K562 (cell line): ENCODE data around the gene KCTD7. TPM values are rescaled to one million over a fixed set of nuclear protein-coding genes. Genes with fewer than 3 reads are reported as not detected.
"Not testable (repeated sequence)": the region's sequence is repeated elsewhere in the genome, so short reads cannot be mapped to it uniquely, and the experiment has no call there.

ENCODE experiments used
- ATAC-seq: fragments of 200-7000 bp; cut with Tn5 transposase; 3 replicates; pipeline ENCODE4 v1.9.1; 2020; ENCODE audit warnings: moderate library complexity
- BruUV-seq: library from RNA; stranded (reverse); fragments of 400-500 nt; replicated peaks from 2 replicates; lab custom pipeline; 2021; lab: Mats Ljungman, UMichigan
- CTCF ChIA-PET: fragments of 300-600 bp; formaldehyde crosslinking; extraction: SDS; loops from one replicate; lab custom pipeline; 2021; ENCODE audit warnings: low intra/inter-chr PET ratio; lab: Yijun Ruan, JAX
- POLR2A ChIA-PET: fragments of 300-600, 350-650 bp; sonication (Branson Sonifier 250); formaldehyde crosslinking; extraction: SDS; loops from one replicate; lab custom pipeline; 2021; ENCODE audit warnings: antibody characterized with exemption, inconsistent platforms; lab: Yijun Ruan, JAX
- DNase-seq, 4 experiments: peaks; one replicate each; pipeline versions ENCODE4 v3.0.0 to v3.0.0-alpha.2; 2011 to 2018; ENCODE audit warnings: low spot score in 3 of 4, mixed read lengths in 3 of 4; ENCODE audit errors: extremely low read depth in 1 of 4
- FAIRE-seq: peaks from 2 replicates; lab custom pipeline; 2011; peaks lifted over from hg19 to GRCh38; lab: Jason Lieb, UNC
- H2AFZ ChIP-seq: 2 replicates; pipeline ENCODE4 v1.6.0; 2011; ENCODE audit warnings: low read depth, low read length, control low read depth, inconsistent platforms
- H3K27ac ChIP-seq: fragments of 200-600 bp; 3 replicates; pipeline ENCODE4 v1.8.0; 2011; ENCODE audit warnings: low read depth, mild to moderate bottlenecking, control low read depth, inconsistent platforms, low read length, moderate library complexity, mixed read lengths; ENCODE audit errors: extremely low read depth
- H3K27me3 ChIP-seq, 2 experiments: fragments of 300-600 bp in 1 of 2; 2 replicates in 1 of 2; 3 replicates in 1 of 2; pipeline versions ENCODE4 v1.6.0 to v1.8.0; 2011; ENCODE audit warnings: inconsistent platforms in 2 of 2, low read length in 2 of 2, mild to moderate bottlenecking in 1 of 2, mixed read lengths in 1 of 2, moderate library complexity in 1 of 2; ENCODE audit not compliant: control insufficient read depth in 2 of 2, insufficient read depth in 2 of 2
- H3K36me3 ChIP-seq: fragments of 300-600 bp; 3 replicates; pipeline ENCODE4 v1.8.0; 2011; ENCODE audit warnings: mild to moderate bottlenecking, low read length, inconsistent platforms; ENCODE audit not compliant: control insufficient read depth, insufficient read depth
- H3K4me1 ChIP-seq, 2 experiments: fragments of 200-600 bp in 1 of 2; replicated peaks in 1 of 2; 2 replicates in 1 of 2; 3 replicates in 1 of 2; pipeline versions ENCODE4 v1.5.1 to v1.8.0; 2011; ENCODE audit warnings: inconsistent platforms in 2 of 2, low read length in 2 of 2, mild to moderate bottlenecking in 1 of 2, mixed read lengths in 1 of 2, moderate library complexity in 1 of 2; ENCODE audit not compliant: control insufficient read depth in 2 of 2, insufficient read depth in 2 of 2
- H3K4me2 ChIP-seq: 2 replicates; pipeline ENCODE4 v1.6.1; 2011; ENCODE audit warnings: low read length, control low read depth, inconsistent platforms, mixed read lengths; ENCODE audit not compliant: insufficient read depth
- H3K4me3 ChIP-seq: fragments of 200-600 bp; sonication (generic), shearing (Covaris generic); 2 replicates; pipeline ENCODE4 v1.5.1; 2016; ENCODE audit warnings: control low read depth, inconsistent platforms
- H3K79me2 ChIP-seq: fragments of 200-600 bp; 3 replicates; pipeline ENCODE4 v1.8.0; 2011; ENCODE audit warnings: low read length, inconsistent platforms; ENCODE audit not compliant: control insufficient read depth, insufficient read depth
- H3K9ac ChIP-seq, 2 experiments: 2 replicates each; pipeline versions ENCODE4 v1.6.0 to v1.6.1; 2011; ENCODE audit warnings: low read depth in 2 of 2, low read length in 2 of 2, control low read depth in 1 of 2, inconsistent platforms in 1 of 2, mild to moderate bottlenecking in 1 of 2, mixed read lengths in 1 of 2; ENCODE audit not compliant: insufficient read depth in 1 of 2
- H3K9me1 ChIP-seq: one replicate; pipeline ENCODE4 v1.6.0; 2011; ENCODE audit warnings: inconsistent platforms, mild to moderate bottlenecking, low read length, moderate library complexity; ENCODE audit not compliant: control insufficient read depth, insufficient read depth
- H3K9me3 ChIP-seq: replicated peaks from 2 replicates; pipeline ENCODE4 v1.5.1; 2011; ENCODE audit warnings: low read depth, low read length, inconsistent platforms; ENCODE audit not compliant: control insufficient read depth, insufficient read depth
- H4K20me1 ChIP-seq: replicated peaks from 2 replicates; pipeline ENCODE4 v1.6.1; 2011; ENCODE audit warnings: low read length, inconsistent platforms, mixed read lengths; ENCODE audit not compliant: control insufficient read depth, insufficient read depth
- BACH1 ChIP-seq: fragments of 200-800 bp; sonication (Bioruptor generic); IDR thresholded peaks from 2 replicates; pipeline ENCODE4 v1.6.1; 2016; ENCODE audit warnings: missing genetic modification characterization, missing compliant biosample characterization
- ZNF121 ChIP-seq: sonication (generic); formaldehyde crosslinking; conservative IDR thresholded peaks from 2 replicates; pipeline ENCODE4 v1.8.0; 2022; ENCODE audit warnings: missing genetic modification reagents
- ZNF263 ChIP-seq: sonication (generic); formaldehyde crosslinking; IDR thresholded peaks from 2 replicates; pipeline ENCODE4 v1.8.0; 2022; ENCODE audit warnings: mild to moderate bottlenecking, missing genetic modification reagents, borderline replicate concordance
- WGBS: fragments of 100-300 bp; shearing (Covaris generic); methylation state at CpG from one replicate; pipeline ENCODE4 v1.1.6; 2016; ENCODE audit warnings: low coverage, mixed read lengths; ENCODE audit not compliant: insufficient coverage; ENCODE audit errors: missing lambda C conversion rate; 5-methylcytosine and 5-hydroxymethylcytosine counted together
- in situ Hi-C: fragments of 300-500 bp; cut with MboI; formaldehyde crosslinking; loops from 4 replicates; pipeline ENCODE4 v1.15.0; 2018; ENCODE audit warnings: inconsistent platforms, mixed read lengths
- intact Hi-C: fragments of 100-400 bp; cut with micrococcal nuclease; formaldehyde crosslinking; loops from 2 replicates; pipeline ENCODE4 v1.14.2; 2022
- polyA plus RNA-seq, 8 experiments: library from polyadenylated mRNA; depleted of rRNA in 4 of 8; stranded (reverse) in 5 of 8; unstranded in 3 of 8; fragments of >200 nt; fragmentation: Nextera tagmentation in 2 of 8; fragmentation: Illumina TruSeq in 1 of 8; extraction: Ambion mirVana in 2 of 8; extraction: Trizol in 1 of 8; gene quantifications; 2 replicates each; pipeline versions ENCODE4 v1.2.1 to v1.2.3, GENCODE V29; 2011 to 2014; ENCODE audit warnings: inconsistent platforms in 1 of 8, missing spikeins in 1 of 8
- total RNA-seq, 7 experiments: library from RNA; depleted of rRNA in 6 of 7; stranded (reverse); fragments of >200 nt in 6 of 7; fragmentation: Illumina TruSeq in 2 of 7; extraction: Trizol in 2 of 7; gene quantifications; 2 replicates each; pipeline versions ENCODE4 v1.2.1 to v1.2.3, GENCODE V29; 2011 to 2021; ENCODE audit warnings: low replicate concordance in 1 of 7

The KCTD7 gene
- total and polyA plus RNA-seq, 9 of the 15 experiments (the other 6 are each of a cell fraction or from before 2014, with no cell fraction given), result 1.5 to 26.0 (median 9.0) TPM

- in situ Hi-C loops (loop anchor here (5.0 kb wide), 1 partner anchor 34 kb away; no protein-coding TSS in a partner anchor), intact Hi-C loops (no loop called here)
- H2AFZ ChIP-seq, result no peak overlapping the region
- ATAC-seq, result no peak; the same call in 2 of the 3 replicates
- H4K20me1 ChIP-seq, result 0 out of 2 replicates have a peak, but pooled peaks cover 9% of the 10 kb centered on the region
- H3K79me2 ChIP-seq, result peaks cover 3% of the 10 kb centered on the region; the same call in 1 of the 3 replicates
- H3K4me1 ChIP-seq, result peaks cover 14% of the 10 kb centered on the region in 2 experiments; a peak in 4 of 5 replicates
- H3K4me3 ChIP-seq, result no peak overlapping the region
- H3K9me1 ChIP-seq, result no peaks in the 10 kb centered on the region
- TF ChIP-seq BACH1 (tag) (no peak), ZNF121 (CRISPR knock-in tag) (peak; percentile 85)
- H3K9me3 ChIP-seq, result no peaks in the 10 kb centered on the region
- DNase-seq, result no peak
- ChIA-PET POLR2A (interaction anchor here (2.0 kb wide), 1 partner anchor 16 kb away, joined by 6 read pairs; no protein-coding TSS in a partner anchor), CTCF (no interaction called here)
- BruUV-seq, result no TSS peak
- H3K27me3 ChIP-seq, result no peaks in the 10 kb centered on the region
- FAIRE-seq, result no peak
- no peak overlapping the region for H3K4me2 ChIP-seq
- WGBS, result 88% methylated on average over 3 of the region's 3 CpGs
- no peak overlapping the region for H3K27ac ChIP-seq
- H3K36me3 ChIP-seq, result peaks cover 21% of the 10 kb centered on the region; the same call in 1 of the 3 replicates
- no peak overlapping the region for H3K9ac ChIP-seq
Observed at GRCh38 chr7:66671034-66671433, 42.4 kb downstream of the KCTD7 start.

- H3K4me3 ChIP-seq, H3K9me3 ChIP-seq, H3K27ac ChIP-seq, H3K79me2 ChIP-seq, H2AFZ ChIP-seq, H3K4me2 ChIP-seq, H3K27me3 ChIP-seq, BruUV-seq, DNase-seq, H4K20me1 ChIP-seq, POLR2A ChIA-PET, intact Hi-C loops, H3K9me1 ChIP-seq: not testable (repeated sequence)
- peak; percentile 35 for FAIRE-seq
- peak; percentile 29; the same call in 2 of the 3 replicates for ATAC-seq
- peak overlapping the region in 1 of 2 experiments; percentile 39; a peak in 1 of 4 replicates for H3K9ac ChIP-seq
- peak; percentile 92 for TF ChIP-seq ZNF263 (CRISPR knock-in tag)
- in situ Hi-C loops, result loop anchor here (5.0 kb wide), 1 partner anchor 34 kb away; no protein-coding TSS in a partner anchor
- CTCF ChIA-PET, result interaction anchor here (0.7 kb wide), 1 partner anchor 231 kb away, joined by 3 read pairs; no protein-coding TSS in a partner anchor
- 18% methylated on average over 2 of the region's 2 CpGs for WGBS
- peaks cover 21% of the 10 kb centered on the region; the same call in 1 of the 3 replicates for H3K36me3 ChIP-seq
- H3K4me1 ChIP-seq, result peaks cover 14% of the 10 kb centered on the region in 2 experiments; a peak in 4 of 5 replicates
Observed at GRCh38 chr7:66671486-66671885, 42.8 kb downstream of the KCTD7 start.
